GM19372 (cell line): ENCODE data around the gene ZCCHC7.
"Not testable (repeated sequence)": the region's sequence is repeated elsewhere in the genome, so short reads cannot be mapped to it uniquely, and the experiment has no call there.

Experiments used
- ATAC-seq: cut with Tn5 transposase; IDR thresholded peaks from one replicate; pipeline ENCODE4 v1.9.1; 2021; ENCODE audit warnings: mild to moderate bottlenecking, low read depth, moderate library complexity; ENCODE audit not compliant: unreplicated experiment

The ZCCHC7 gene

DNA sequence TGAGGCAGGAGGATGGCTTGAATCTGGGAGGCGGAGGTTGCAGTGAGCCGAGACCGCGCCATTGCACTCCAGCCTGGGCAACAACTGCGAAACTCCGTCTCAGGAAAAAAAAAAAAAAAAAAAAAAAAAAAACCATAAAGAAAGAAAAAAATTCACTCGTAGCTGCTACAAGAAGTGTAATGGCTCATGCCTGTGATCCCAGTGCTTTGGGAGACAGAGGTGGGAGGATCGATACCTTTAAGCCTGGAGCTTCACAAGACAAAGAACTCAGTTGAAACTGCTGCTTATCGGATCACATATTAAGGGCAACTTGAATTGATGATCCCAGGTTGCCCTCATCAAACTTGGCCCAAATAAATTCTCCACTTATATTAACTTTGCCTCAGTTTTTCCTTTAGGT lies 1.0 kb upstream of the ZCCHC7 start:
- no peak for ATAC-seq

DNA sequence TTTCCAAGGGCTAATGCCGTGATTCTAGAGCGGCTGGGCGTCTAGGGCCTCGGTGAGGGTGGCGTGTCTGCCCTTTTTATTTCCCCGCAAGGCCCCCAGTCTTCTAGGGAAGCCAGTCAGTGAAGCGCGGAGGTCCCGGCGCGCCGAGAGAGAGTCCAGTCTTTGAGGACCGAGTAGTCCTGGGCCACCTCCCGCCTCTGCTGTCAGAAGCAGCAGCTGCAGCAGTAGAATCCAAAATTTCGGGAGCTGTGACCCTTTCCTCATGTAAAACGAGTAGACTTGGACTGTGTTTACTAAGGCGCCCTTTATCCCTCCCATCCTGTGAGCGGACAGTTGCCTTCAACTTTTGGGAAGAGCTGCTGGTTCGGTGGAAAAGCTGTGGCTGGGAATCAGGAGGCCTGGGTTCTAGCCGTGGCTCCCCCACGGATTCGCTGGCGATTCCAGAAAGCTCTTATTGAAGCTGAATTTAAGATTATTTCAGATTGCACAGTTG lies 515 bp downstream of the ZCCHC7 start:
- ATAC-seq, result peak; percentile 5

DNA sequence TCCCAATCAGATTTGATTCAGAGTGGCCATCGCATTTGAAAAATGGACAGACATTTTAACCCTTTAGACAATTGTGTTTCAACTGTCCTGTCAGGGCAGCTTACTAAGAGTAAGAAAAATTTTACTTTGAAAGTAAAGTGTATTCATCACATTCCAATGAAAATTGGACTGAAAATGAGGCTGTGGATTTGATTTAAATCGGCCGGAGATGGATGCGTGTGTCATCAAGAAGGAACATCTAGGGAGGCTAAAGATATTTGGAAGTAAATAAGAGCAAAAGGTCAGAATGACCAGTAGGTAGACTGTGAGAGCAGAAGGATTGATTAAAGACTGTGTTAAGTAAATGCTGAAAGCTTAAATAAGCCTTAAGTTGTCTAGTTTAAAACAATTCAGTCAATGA lies 1.5 kb downstream of the ZCCHC7 start:
- ATAC-seq, result no peak

DNA sequence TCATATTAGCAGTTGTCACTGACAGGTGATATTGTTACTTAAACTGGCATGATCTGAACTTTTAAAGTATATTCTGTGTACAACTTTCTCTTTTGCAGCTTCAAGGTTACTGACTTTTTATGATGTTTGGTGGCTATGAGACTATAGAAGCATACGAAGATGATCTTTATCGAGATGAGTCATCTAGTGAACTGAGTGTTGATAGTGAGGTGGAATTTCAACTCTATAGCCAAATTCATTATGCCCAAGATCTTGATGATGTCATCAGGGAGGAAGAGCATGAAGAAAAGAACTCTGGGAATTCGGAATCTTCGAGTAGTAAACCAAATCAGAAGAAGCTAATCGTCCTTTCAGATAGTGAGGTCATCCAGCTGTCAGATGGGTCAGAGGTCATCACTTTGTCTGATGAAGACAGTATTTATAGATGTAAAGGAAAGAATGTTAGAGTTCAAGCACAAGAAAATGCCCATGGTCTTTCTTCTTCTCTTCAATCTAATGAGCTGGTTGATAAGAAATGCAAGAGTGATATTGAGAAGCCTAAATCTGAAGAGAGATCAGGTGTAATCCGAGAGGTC lies 5.9 kb downstream of the ZCCHC7 start:
- ATAC-seq, result no peak

DNA sequence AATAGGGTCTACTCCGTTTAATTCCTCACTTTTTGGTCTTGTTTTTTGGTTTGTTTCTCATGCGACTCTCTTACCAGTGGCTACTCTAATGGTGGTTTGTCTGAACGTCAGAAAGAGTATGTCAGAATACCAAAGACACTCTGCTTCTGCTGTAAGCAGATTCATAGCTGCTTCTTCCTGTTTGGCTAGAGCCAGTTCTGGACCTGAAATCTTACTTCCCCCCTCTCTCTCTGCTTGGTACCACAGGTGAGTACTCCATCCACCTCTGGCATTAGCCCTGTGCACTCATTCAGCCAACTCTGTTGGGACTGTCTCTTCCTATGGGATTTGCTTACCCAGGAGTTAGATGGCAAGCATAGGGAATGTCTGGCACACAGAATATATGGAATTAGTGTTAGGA lies 6.6 kb downstream of the ZCCHC7 start:
- ATAC-seq, result no peak

DNA sequence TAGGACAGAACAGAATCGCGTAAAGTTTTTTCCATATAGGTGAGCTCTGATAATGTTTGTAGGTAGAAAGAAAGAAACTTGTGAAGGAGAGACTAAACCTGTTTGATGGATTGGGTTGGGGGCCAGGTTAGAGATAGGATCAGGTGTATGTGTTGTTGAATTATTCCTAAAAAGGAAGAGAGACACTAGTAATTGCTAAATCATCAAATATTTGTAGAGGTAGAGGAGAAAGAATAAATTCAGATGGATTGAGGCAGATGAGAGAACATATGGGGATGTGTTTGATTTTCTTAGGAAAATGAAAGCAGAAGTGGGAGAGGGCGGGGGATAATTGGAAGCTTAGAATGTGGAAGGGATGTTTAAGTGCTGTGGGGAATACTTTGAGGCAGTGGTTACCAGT lies 7.7 kb downstream of the ZCCHC7 start:
- no peak for ATAC-seq

DNA sequence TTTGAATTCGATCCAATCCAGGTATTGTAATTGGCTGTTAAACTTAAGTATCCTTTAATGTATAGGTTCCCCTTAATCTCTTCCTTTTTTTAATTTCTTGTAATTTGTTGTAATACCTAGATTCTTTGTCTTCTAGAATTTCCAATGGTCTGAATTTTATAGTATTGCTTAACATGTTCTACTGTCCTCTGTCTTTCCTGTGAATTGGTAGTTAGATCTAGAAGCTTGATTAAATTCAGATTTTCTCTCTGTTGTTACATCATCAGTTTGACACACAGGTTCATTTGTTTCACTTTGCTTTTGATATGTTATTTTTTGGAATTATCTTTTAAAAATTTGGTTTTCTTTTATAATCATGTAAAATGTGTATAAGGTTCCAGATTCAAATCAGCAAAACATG lies 13.8 kb downstream of the ZCCHC7 start:
- ATAC-seq, result no peak

DNA sequence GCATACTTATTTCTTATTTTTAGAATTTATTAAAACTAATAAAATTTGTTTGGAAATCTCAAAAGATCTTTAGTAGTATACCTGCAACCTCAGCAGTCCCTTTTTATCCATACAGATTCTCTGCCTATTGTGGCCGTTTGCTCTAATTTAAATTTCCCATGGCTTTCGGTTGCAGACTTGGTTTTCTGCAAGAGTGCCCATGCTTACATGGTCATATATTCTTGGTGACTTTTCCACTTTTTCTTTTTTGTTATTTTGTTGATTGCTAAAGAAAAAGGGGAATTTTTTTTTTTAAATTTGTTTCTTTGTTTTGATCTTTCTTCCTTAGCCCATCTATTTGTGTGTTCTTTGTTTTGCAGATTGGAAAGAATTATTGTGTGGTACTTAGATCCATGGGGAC lies 20.6 kb downstream of the ZCCHC7 start:
- no peak for ATAC-seq

DNA sequence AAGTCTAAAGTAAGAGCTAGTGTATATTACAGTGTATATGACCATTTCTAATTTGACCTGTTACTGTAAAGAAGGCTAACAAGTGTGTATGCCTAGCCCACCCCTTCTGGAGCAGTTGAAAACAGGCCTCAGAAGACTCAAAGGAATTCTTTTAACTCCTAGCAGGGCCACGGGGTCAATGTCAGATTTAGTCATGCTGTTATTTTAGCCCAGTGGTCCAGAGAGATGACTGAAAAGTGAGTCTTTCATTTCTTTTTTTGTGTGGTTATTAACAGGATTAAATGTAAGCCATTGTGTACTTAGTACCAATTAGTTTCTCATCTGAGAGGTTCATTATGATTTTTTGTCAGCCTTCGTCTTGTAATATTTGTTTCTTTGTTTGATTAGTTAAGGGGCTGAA lies 24.4 kb downstream of the ZCCHC7 start:
- no peak for ATAC-seq

DNA sequence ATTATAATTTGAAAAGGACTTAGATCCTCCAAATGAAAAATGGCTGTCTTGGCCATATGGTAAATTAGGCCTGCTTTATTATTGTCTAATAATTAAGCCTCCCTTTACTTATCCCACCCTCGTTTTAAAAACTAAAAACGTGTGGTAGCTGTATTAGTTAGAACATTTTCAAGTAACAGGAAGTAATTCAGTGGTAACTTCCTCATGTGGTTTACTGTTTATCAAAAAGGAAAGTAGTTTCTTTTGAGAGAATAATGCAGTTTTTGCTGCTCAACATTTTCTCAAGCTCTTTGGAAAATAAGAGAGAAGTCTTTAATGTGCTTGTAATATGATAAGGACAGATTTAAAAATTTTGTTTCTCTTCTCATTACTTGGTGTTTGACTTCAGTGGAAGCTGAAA lies 26.0 kb downstream of the ZCCHC7 start:
- no peak for ATAC-seq

DNA sequence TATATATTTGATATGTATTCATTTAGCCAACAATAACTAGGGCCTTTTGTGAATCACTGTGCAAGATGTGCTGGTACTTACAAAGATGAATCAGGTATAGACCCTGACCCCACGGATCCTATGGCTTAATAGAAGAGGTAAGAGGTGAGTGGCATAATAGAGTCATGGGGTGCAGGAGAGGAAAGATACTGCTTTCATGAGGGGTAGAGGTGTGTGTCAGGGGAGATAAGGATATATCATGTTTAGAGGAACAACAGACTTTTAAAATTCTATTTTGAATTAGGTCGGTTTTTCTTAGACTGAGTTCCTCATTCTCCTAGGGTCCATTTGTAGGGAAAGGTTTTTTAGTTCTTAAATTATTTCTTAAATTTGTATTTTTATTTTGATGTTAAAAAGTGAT lies 27.8 kb downstream of the ZCCHC7 start:
- ATAC-seq, result no peak

DNA sequence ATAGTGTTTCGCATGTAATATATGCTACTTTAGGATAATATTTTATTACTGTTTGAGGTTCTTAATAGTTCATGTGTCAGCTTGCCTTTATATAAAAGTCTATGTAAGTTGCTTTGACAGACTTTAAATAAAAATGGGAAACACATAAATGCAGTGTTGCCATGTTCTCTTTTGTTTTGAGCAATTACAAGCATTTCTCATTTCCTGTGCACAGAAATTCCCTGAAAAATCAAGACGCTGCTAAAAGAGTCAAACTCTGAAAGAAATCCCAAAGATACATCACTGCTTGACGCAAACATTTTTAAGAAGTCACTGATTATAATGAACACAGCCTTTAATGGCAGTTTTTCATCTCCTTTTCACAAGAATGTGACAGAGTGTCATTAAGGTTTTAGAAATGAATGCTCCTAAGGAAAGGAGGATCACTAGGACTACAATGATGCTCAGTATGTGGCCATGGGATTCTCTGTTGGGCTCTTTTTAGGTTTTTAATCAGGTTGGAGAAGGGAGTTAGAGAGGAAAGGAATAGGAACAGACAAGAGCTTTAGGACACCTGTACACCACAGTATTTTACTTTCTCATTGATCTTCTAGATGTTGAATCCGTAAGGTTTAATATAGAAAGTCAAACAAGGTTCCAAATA lies 29.4 kb downstream of the ZCCHC7 start:
- no peak for ATAC-seq

DNA sequence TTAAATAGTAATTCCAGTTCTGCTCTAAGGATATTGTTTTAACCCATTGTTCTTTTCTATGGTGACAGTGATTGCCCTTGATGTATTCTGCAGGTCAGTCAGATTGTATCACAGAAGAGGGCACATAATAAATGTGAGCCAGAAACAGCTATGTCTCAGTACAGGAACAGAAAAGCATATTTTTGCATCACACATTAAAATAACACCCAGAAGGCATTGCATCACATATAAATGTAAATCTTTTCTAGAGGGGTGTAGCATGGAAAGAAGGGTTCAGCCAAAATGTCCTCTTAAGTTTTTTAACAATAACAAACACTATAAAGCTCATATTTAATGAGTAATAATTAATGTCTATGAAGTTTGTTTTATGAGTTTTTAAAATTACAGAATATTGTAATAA lies 30.0 kb downstream of the ZCCHC7 start:
- no peak for ATAC-seq

DNA sequence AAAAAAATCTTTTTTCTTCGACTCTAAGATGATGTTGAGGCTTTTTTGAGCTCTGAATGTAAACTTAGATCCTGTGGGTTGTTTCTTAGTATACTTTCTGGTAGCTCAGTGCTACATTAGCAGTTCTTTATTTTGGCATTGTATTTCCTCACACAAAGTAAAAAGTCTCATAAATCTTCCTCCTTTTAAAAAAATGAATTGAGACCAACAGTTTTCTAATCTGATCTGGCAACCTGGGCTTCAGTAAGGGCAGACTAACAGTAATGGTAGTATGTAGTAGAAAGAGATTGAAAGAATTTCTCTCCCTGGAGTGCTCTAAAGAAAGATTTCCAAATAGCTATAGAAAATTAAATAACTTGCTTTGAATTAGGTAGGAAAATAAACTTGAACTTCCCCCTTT lies 31.4 kb downstream of the ZCCHC7 start:
- no peak for ATAC-seq

DNA sequence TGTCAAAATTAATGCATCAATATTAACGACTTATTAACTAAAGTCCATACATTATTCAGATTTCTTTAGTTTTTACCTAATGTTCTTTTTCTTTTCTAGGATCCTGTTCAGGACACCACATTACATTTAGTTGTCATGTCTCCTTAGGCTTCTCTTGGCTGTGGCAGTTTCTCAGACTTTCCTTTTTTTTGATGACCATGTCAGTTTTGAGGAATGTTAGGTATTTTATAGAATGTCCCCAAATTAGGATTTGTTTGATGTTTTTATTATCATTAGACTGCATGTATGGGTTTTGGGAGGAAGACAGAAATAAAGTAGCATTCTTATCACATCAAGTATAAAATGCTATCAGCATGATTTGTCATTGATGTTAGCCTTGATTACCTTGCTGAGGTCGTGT lies 32.0 kb downstream of the ZCCHC7 start:
- ATAC-seq, result no peak

DNA sequence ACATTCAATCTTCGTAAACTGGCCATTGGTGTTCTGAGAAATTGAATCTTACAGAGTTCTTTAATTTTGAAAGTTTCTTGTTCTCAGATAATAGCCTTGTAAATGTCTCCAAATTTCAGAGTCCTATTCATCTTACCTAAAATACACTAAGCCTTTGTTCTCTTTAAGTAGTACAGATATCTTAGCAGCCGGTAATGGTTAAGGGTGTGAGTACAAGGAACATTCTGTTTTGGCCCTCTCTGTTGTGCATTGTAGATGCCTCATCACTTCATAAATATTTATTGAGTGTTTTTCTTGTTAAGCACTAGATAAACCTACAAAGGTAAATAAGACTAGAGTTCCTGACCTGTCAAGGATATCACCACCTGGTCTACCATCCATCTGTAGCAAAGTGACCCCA lies 35.2 kb downstream of the ZCCHC7 start:
- no peak for ATAC-seq

DNA sequence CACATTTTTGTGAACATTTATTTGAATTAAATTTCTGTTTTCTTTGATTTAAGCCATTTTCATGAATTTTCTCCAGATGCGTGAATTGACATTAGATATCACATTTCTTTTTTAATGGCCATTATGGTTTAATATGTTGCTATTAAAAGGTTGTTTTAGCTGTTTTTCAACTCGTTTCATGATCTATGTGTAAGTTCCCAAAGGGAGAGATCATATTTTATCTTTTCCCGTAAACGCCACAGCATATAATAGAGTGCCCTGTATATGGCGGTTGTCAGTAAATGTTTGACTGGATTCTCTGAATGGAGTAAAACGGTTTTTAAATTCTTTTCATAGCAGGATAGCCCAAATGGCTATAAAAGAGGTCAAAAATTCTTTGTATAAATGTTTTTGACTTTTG lies 35.8 kb downstream of the ZCCHC7 start:
- no peak for ATAC-seq

DNA sequence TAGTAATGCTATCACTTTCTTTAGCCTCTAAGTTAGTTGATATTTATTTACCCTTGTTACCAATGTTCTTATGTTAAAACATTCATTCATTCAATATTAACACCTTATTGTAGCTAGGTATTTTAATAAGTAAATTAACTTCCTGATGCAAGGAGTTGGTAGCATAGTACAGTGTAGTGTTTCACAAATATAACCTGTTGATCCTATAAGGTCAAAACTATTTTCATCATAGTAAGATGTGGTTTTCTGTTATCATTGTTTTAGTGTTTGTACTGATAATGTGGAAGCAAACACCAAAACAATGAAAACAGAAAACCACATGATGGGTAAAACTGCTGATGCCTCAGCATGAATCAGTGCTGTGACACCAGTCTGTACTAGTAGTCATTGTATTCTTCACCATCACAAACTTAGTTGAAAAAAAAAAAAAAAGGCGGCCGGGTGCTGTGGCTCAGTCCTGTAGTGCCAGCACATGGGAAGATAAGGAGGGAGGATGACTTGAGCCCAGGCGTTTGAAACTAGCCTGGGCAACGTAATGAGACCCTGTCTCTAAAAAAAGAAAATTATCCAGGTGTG lies 36.5 kb downstream of the ZCCHC7 start:
- ATAC-seq, result no peak

DNA sequence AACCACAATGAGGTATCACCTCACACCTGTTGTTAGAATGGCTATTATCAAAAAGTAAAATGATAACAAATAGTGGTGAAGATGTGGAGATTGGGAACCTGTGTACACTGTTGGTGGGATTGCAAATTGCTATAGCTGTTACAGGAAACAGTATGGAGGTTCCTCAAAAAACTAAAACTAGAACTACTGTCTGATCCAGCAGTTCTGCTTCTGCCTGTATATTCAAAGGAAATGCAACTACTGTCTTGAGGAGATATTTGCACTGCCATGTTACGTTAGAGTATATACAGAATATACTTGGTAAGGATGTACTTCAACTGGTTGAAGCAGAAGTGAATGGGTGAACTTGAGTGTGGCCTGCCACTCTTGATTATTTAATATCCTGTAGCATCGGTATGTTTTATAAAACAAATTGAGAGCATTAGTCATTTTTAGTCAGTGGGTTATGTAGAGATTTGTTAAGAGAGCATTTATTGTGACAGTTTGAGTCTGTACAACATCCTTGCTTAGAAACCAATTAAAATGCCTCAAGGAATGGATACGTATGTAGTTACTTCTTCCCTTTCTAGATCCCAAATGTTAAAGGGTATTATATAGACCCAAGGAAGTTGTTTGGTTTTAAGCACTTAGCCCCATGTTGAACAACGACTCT lies 37.5 kb downstream of the ZCCHC7 start:
- ATAC-seq, result no peak

DNA sequence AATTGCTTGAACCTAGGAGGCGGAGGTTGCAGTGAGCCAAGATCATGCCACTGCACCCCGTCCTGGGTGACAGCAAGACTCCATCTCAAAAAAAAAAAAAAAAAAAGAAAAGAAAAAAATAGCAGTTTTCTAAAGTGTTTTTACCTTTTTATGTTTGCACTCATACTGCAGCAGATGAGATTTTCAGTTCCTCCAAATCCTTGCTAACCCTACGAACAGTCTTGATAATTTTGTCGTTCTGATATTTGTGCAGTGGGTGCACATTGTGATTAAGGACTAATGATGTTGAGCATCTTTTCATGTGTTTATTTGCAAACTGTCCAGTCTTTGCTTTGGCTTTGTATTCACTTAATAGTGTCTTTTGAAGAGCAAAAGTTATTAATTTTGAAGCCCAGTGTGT lies 42.9 kb downstream of the ZCCHC7 start:
- ATAC-seq, result no peak

DNA sequence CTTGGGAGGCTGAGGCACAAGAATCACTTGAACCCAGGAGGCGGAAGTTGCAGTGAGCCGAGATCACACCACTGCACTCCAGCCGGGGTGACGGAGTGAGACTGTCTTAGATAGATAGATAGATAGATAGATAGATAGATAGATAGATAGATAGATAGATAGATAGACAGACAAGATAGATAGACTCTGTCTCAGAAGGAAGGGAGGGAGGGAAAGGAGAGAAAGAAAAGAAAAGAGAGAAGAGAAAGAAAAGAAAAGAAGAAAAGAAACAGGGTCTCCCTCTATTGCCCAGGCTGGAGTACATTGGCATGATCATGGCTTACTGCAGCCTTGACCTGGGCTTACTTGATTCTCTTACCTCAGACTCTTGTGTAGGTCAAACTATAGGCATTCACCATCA lies 44.0 kb downstream of the ZCCHC7 start:
- not testable (repeated sequence) for ATAC-seq

DNA sequence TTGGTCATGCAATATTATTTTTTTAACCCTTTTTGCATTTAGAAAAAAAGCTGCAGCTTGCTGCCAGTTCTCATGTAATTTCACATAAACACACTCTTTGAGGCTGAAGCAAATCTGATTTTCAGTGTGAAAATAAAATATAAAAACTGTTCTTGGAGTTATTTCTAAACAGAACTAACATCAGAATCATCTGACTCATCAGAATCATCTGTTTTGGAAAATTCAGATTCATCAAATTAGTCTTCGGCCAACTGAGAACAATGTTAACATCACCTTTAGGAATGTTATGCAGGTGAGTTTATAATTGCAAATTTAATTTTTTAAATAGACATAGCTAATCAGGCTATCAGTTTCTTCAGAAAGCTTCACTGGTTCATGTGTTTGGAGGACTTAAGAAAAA lies 45.3 kb downstream of the ZCCHC7 start:
- no peak for ATAC-seq
